ENCODE data around the gene GDF15. TPM values are rescaled to one million over a fixed set of nuclear protein-coding genes. Genes with fewer than 3 reads are reported as not detected.
A peak's percentile ranks its signal among the peaks of the same experiment; 100 is the strongest.

Gene GDF15
- total and polyA plus RNA-seq, 8 donors: 28.1 to 277 (median 43.5) TPM

- Histone ChIP-seq H3K4me1 (peaks cover 9 to 33% (median 12%) of the 10 kb centered on the region in 3 donors), H3K27me3 (no peaks in the 10 kb centered on the region), H3K27ac (peak overlapping the region; percentile 11 to 83 (median 74)), H3K36me3 (no peaks in the 10 kb centered on the region), H3K4me3 (peak overlapping the region in 3 of 4 donors; percentile 2 to 44 (median 26)), H3K9me3 (no peaks in the 10 kb centered on the region)
- FAIRE-seq (no peak), DNase-seq (peak in 4 of 6 donors; percentile 71 to 81 (median 77)), ATAC-seq (peak; percentile 8 to 54 (median 30))
- WGBS, 2 donors: 2% methylated on average over 41 to 51 of the region's 53 CpGs
- intact Hi-C loops (cut with DNase I): no loop called here
- TF ChIP-seq, protein P1, sequence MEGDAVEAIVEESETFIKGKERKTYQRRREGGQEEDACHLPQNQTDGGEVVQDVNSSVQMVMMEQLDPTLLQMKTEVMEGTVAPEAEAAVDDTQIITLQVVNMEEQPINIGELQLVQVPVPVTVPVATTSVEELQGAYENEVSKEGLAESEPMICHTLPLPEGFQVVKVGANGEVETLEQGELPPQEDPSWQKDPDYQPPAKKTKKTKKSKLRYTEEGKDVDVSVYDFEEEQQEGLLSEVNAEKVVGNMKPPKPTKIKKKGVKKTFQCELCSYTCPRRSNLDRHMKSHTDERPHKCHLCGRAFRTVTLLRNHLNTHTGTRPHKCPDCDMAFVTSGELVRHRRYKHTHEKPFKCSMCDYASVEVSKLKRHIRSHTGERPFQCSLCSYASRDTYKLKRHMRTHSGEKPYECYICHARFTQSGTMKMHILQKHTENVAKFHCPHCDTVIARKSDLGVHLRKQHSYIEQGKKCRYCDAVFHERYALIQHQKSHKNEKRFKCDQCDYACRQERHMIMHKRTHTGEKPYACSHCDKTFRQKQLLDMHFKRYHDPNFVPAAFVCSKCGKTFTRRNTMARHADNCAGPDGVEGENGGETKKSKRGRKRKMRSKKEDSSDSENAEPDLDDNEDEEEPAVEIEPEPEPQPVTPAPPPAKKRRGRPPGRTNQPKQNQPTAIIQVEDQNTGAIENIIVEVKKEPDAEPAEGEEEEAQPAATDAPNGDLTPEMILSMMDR (IDR thresholded peaks at IDR 0.05): no peak
Observed at GRCh38 chr19:18417250-18418028, 31.5 kb downstream of the GDF15 start.

DNA sequence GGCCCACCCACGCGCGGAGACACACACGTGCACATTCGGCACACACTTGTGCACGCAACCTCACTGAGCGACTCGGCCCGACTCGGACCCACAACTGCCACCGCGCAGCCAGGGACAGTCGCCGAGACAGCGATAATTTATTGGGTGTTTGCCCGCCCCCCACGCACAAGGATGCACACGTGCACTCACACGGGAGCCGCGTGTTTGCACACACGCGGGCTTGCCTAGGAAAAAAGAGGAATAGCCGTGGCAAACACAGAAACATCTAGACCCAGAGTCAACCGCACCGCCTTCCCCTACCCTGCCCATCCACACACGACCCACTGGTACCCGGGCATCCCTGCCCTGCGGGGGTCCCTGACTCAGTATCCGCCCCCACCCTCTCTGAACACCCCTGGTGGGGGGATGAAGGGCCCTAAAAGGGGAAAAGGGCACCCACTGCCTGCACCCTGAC lies 32.1 kb downstream of the GDF15 start:
- FAIRE-seq (no peak), ATAC-seq (peak in 1 of 4 donors; percentile 1), DNase-seq (peak in 3 of 6 donors; percentile 55 to 85 (median 59))
- Histone ChIP-seq H3K36me3 (no peaks in the 10 kb centered on the region), H3K27me3 (no peaks in the 10 kb centered on the region), H3K27ac (peak overlapping the region; percentile 42 to 83 (median 70)), H3K4me1 (peaks cover 9 to 33% (median 12%) of the 10 kb centered on the region in 3 donors), H3K4me3 (peak overlapping the region in 2 of 4 donors; percentile 26 to 44), H3K9me3 (no peaks in the 10 kb centered on the region)
- TF ChIP-seq, protein P1 (IDR thresholded peaks at IDR 0.05): no peak
- WGBS, 2 donors: 15 to 17% methylated on average over 30 of the region's 30 CpGs
- intact Hi-C loops (cut with DNase I): no loop called here

DNA sequence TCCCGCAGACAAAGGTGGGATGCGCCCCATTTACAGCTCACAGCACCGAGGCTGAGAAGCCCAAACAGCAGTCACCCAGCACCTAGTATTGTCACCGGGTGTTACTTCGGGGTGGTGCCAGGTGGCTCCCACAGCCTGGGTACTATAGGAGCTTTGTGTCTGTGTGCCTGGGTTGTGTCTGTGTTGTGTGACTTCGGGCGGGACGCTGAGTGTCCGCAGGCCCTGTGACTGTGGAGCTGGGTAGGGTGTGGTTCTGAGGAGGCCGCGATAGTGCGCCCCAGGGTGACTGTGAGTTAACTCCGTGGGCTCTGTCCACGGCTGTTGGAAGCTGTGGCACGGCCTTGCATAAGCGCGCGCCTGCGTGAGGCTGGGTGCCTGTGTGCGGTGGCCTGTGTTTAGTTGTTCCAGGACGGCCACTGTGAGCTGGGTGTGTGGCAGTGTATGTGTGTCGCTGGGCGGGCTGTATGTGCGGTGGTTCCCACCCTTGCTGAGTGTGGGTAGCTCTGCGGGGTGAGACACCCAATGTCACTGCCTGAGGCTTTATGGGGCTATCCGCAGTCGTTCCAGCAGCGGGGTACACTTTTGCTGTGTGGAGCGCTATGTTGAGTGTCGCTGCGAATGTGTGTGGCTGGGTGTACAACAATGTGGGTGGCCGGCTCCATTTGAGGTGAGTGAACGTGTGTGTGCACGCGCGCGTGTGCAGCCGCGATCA lies 32.7 kb downstream of the GDF15 start:
- DNase-seq (peak in 2 of 6 donors; percentile 61 to 84), FAIRE-seq (no peak), ATAC-seq (peak; percentile 9 to 14 (median 12))
- H3K4me1 ChIP-seq: peaks cover 9 to 33% (median 12%) of the 10 kb centered on the region in 3 donors
- intact Hi-C loops (cut with DNase I): no loop called here
- H3K27ac ChIP-seq: peak overlapping the region; percentile 42 to 83 (median 70)
- WGBS, 2 donors: 14 to 17% methylated on average over 39 of the region's 39 CpGs
- H3K36me3 ChIP-seq: no peaks in the 10 kb centered on the region
- H3K9me3 ChIP-seq: no peaks in the 10 kb centered on the region
- no peaks in the 10 kb centered on the region for H3K27me3 ChIP-seq
- H3K4me3 ChIP-seq: peak overlapping the region in 3 of 4 donors; percentile 60 to 68 (median 68)
- TF ChIP-seq, protein P1 (IDR thresholded peaks at IDR 0.05): no peak

- TF ChIP-seq, protein P1 (IDR thresholded peaks at IDR 0.05): peak in 3 of 4 donors; percentile 13 to 24 (median 16)
- WGBS, 2 donors: 0 to 1% methylated on average over 43 to 80 of the region's 80 CpGs
Observed at GRCh38 chr19:18419195-18419698, 33.3 kb downstream of the GDF15 start, which contains the start of gene SSBP4. Gene SSBP4, plus strand, starts transcription at chr19:18419398. Its CDS starts 251 bp downstream, at chr19:18419649.

More at GRCh38 chr19:18419195-18419698, 33.3 kb downstream of the GDF15 start, which contains the start of gene SSBP4:
- H3K9me3 ChIP-seq: no peaks in the 10 kb centered on the region
- H3K4me3 ChIP-seq: peak within 1 kb of the TSS; percentile 51 to 68 (median 64)
- peaks cover 9 to 33% (median 12%) of the 10 kb centered on the region in 3 donors for H3K4me1 ChIP-seq
- no peaks in the 10 kb centered on the region for H3K36me3 ChIP-seq
- intact Hi-C loops (cut with DNase I): no loop called here
- ATAC-seq: peak; percentile 43 to 72 (median 57)
- FAIRE-seq: no peak
- peak; percentile 66 to 89 (median 84) for DNase-seq
- no peaks in the 10 kb centered on the region for H3K27me3 ChIP-seq
- peak within 1 kb of the TSS; percentile 42 to 83 (median 70) for H3K27ac ChIP-seq
